Measurements from ENCODE around the gene PUS1. TPM values are rescaled to one million over a fixed set of nuclear protein-coding genes. Genes with fewer than 3 reads are reported as not detected.
A peak's percentile ranks its signal among the peaks of the same experiment; 100 is the strongest.
"Not testable (repeated sequence)": the region's sequence is repeated elsewhere in the genome, so short reads cannot be mapped to it uniquely, and the experiment has no call there.

Gene PUS1
- polyA plus RNA-seq, 5 donors: 10.7 to 22.3 (median 16.0) TPM

GRCh38 chr12:131929581-131930456 is 743 bp downstream of the PUS1 start:
- DNase-seq: no peak

- DNase-seq: no peak
Observed at GRCh38 chr12:131930510-131930909, 1.4 kb downstream of the PUS1 start.

GRCh38 chr12:131933387-131933786 is 4.3 kb downstream of the PUS1 start:
- no peak for DNase-seq

- no peak for DNase-seq
Observed at GRCh38 chr12:131934535-131934934, 5.5 kb downstream of the PUS1 start.

GRCh38 chr12:131938082-131938481 is 9.0 kb downstream of the PUS1 start:
- DNase-seq: no peak

GRCh38 chr12:131939007-131939406 is 9.9 kb downstream of the PUS1 start:
- DNase-seq: no peak

GRCh38 chr12:131940141-131940547 is 11.1 kb downstream of the PUS1 start:
- DNase-seq: no peak

- no peak for DNase-seq
Observed at GRCh38 chr12:131941116-131941986, 12.3 kb downstream of the PUS1 start.

GRCh38 chr12:131941987-131942341 is 12.9 kb downstream of the PUS1 start:
- no peak for DNase-seq

GRCh38 chr12:131942671-131943070 is 13.6 kb downstream of the PUS1 start:
- no peak for DNase-seq

- DNase-seq: no peak
Observed at GRCh38 chr12:131943389-131943788, 14.3 kb downstream of the PUS1 start.

GRCh38 chr12:131943876-131944275 is 14.8 kb downstream of the PUS1 start:
- no peak for DNase-seq

GRCh38 chr12:131944601-131945251 is 15.7 kb downstream of the PUS1 start:
- no peak for DNase-seq

GRCh38 chr12:131946757-131947156 is 17.7 kb downstream of the PUS1 start:
- DNase-seq: no peak

GRCh38 chr12:131947482-131948027 is 18.5 kb downstream of the PUS1 start:
- DNase-seq: no peak

GRCh38 chr12:131948166-131948712 is 19.2 kb downstream of the PUS1 start:
- no peak for DNase-seq

- not testable (repeated sequence) for DNase-seq
Observed at GRCh38 chr12:131948713-131949430, 19.8 kb downstream of the PUS1 start.

GRCh38 chr12:131949431-131950181 is 20.5 kb downstream of the PUS1 start, which contains the start of gene EP400:
EP400 (plus strand) TSS chr12:131949942; CDS start chr12:131960620, 10,678 bp downstream.
- DNase-seq: peak; percentile 93

- peak; percentile 10 to 16 for DNase-seq
Observed at GRCh38 chr12:131950182-131950913, 21.3 kb downstream of the PUS1 start.
